ENCODE data around the gene CHD2.

DNA sequence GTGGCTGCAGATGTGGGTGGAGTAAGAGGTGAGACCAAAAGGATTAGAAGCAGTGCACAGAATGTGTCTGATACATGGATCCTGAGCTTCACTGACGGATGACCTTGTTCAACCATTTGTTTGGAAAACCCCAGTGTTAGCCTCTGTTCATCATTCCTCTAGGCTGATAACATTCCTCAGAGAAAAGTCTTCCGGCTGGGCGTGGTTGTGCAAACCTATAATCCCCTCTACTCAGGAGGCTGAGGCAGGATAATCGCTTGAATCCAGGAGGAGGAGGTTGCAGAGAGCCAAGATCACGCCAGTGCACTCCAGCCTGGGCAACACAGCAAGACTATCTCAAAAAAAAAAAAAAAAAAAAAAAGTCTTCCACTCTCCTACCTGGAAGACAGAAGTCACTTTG lies 23.1 kb upstream of the CHD2 start:
- TF ChIP-seq EZH2 (IDR thresholded peaks at IDR 0.05; ENCODE audit: insufficient read depth, poor library complexity, severe bottlenecking) (no peak), EZH2phosphoT487 (IDR thresholded peaks at IDR 0.05; ENCODE audit: insufficient read depth, low read depth) (no peak)

Data from GM23248 (cell line).